Gastrocnemius medialis (tissue), 4 donors: ENCODE measurements around the gene SZT2. TPM values are rescaled to one million over a fixed set of nuclear protein-coding genes. Genes with fewer than 3 reads are reported as not detected.

ENCODE experiments used
- ATAC-seq, 2 donors: fragments of 150-250 bp; one replicate each; pipeline ENCODE4 v1.9.1; 2016
- DNase-seq, 2 donors: peaks; one replicate each; pipeline ENCODE4 v3.0.0-alpha.2; 2019
- H3K27ac ChIP-seq, 4 donors: fragments of 200-600 bp; sonication (generic); 1 replicate in 1 of 4; 2 replicates in 3 of 4; pipeline ENCODE4 v1.5.1; 2016 to 2018; ENCODE audit warnings: mild to moderate bottlenecking in 2 of 4, moderate library complexity in 1 of 4
- H3K27me3 ChIP-seq, 3 donors: fragments of 200-600 bp; sonication (generic) in 2 of 3; 1 replicate in 1 of 3; 2 replicates in 2 of 3; pipeline versions ENCODE4 v1.5.1 to v1.6.0; 2016 to 2019; ENCODE audit warnings: mild to moderate bottlenecking in 1 of 3, moderate library complexity in 1 of 3
- H3K36me3 ChIP-seq, 2 donors: fragments of 200-600 bp; sonication (generic) in 1 of 2; one replicate each; pipeline ENCODE4 v1.5.1; 2017 to 2018
- H3K4me1 ChIP-seq, 2 donors: fragments of 200-600 bp; sonication (generic) in 1 of 2; one replicate each; pipeline ENCODE4 v1.5.1; 2016 to 2017; ENCODE audit warnings: mild to moderate bottlenecking in 2 of 2
- H3K4me3 ChIP-seq, 4 donors: fragments of 200-600 bp; sonication (generic) in 3 of 4; 1 replicate in 1 of 4; 2 replicates in 3 of 4; pipeline ENCODE4 v1.5.1; 2016 to 2019; ENCODE audit warnings: mild to moderate bottlenecking in 2 of 4
- H3K9me3 ChIP-seq, 3 donors: fragments of 200-600 bp; sonication (generic) in 2 of 3; 1 replicate in 1 of 3; 2 replicates in 2 of 3; pipeline ENCODE4 v1.5.1; 2016 to 2019
- CTCF ChIP-seq, 5 experiments: fragments of 450-650 bp in 3 of 5; fragments of 200-600 bp in 2 of 5; sonication (generic) in 2 of 5; IDR thresholded peaks in 4 of 5; conservative IDR thresholded peaks in 1 of 5; 1 replicate in 4 of 5; 2 replicates in 1 of 5; pipeline ENCODE4 v1.5.1; 2016 to 2019; ENCODE audit warnings: antibody characterized with exemption in 5 of 5, mild to moderate bottlenecking in 3 of 5, moderate library complexity in 3 of 5
- POLR2A ChIP-seq, 2 donors: fragments of 450-650 bp; IDR thresholded peaks; one replicate each; pipeline ENCODE4 v1.6.1; 2017; ENCODE audit warnings: antibody characterized with exemption in 2 of 2, mild to moderate bottlenecking in 2 of 2, moderate library complexity in 2 of 2
- in situ Hi-C, 4 donors: fragments of 200-750 bp; cut with MboI; loops; one replicate each; pipeline versions ENCODE4 v1.15.0 to v1.8.0; 2017; ENCODE audit warnings: low sequenced_read_pairs in 4 of 4
- intact Hi-C: fragments of 100-400 bp; cut with DNase I; formaldehyde crosslinking; loops from one replicate; pipeline ENCODE4 v1.15.1; 2023; ENCODE audit warnings: low total_unique reads
- total RNA-seq, 4 donors: library from RNA; depleted of rRNA; stranded (reverse); fragments of >200 nt; gene quantifications; one replicate each; pipeline versions ENCODE4 v1.1.0 to v1.2.3, GENCODE V29; 2016

The SZT2 gene
- total RNA-seq, 4 donors from 2014 or later, result 15.9 to 20.9 (median 17.9) TPM

GRCh38 chr1:43482215-43482614, 92.5 kb downstream of the SZT2 start:
- intact Hi-C loops (no loop called here), in situ Hi-C loops (no loop called here)
- Histone ChIP-seq H3K27me3 (no peaks in the 10 kb centered on the region), H3K36me3 (no peaks in the 10 kb centered on the region), H3K27ac (no peak overlapping the region), H3K9me3 (no peaks in the 10 kb centered on the region), H3K4me3 (no peak overlapping the region), H3K4me1 (no peaks in the 10 kb centered on the region)
- DNase-seq (no peak), ATAC-seq (no peak)
- TF ChIP-seq CTCF (IDR thresholded peaks at IDR 0.05 in 4 of 5, conservative IDR thresholded peaks at IDR 0.05 in 1 of 5) (no peak), POLR2A (IDR thresholded peaks at IDR 0.05) (no peak)

DNA sequence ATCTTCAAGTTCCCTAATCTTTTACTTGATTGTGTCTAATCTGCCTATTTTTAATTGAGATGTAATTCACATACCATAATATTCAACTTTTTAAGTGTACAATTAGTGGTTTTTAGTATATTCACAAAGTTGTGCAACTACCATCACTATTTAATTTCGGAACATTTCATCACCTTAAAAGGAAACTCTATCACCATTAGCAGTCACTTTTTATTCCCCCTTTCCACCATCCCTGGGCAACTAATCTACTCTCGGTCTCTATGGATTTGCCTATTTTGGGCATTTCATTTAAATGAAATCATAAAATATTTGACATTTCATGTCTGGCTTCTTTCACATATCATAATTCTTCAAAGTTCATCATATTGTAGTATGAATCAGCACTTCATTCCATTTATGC, 94.7 kb downstream of the SZT2 start:
- no peak for DNase-seq
- in situ Hi-C loops, result no loop called here
- Histone ChIP-seq H3K27me3 (no peaks in the 10 kb centered on the region), H3K4me3 (no peak overlapping the region), H3K4me1 (no peaks in the 10 kb centered on the region), H3K9me3 (no peaks in the 10 kb centered on the region), H3K36me3 (no peaks in the 10 kb centered on the region), H3K27ac (no peak overlapping the region)
- intact Hi-C loops, result no loop called here
- TF ChIP-seq CTCF (IDR thresholded peaks at IDR 0.05 in 4 of 5, conservative IDR thresholded peaks at IDR 0.05 in 1 of 5), result no peak
- no peak for ATAC-seq

GRCh38 chr1:43488165-43488564, 98.5 kb downstream of the SZT2 start:
- no peak for DNase-seq
- TF ChIP-seq POLR2A (IDR thresholded peaks at IDR 0.05), result no peak
- TF ChIP-seq CTCF (IDR thresholded peaks at IDR 0.05 in 4 of 5, conservative IDR thresholded peaks at IDR 0.05 in 1 of 5), result no peak
- in situ Hi-C loops (no loop called here), intact Hi-C loops (no loop called here)
- H3K27me3 ChIP-seq, result no peaks in the 10 kb centered on the region
- no peak overlapping the region for H3K27ac ChIP-seq
- H3K36me3 ChIP-seq, result no peaks in the 10 kb centered on the region
- ATAC-seq, result no peak
- no peaks in the 10 kb centered on the region for H3K4me1 ChIP-seq
- H3K4me3 ChIP-seq, result no peak overlapping the region
- H3K9me3 ChIP-seq, result no peaks in the 10 kb centered on the region

- no peaks in the 10 kb centered on the region for H3K9me3 ChIP-seq
- intact Hi-C loops, result no loop called here
Measured at GRCh38 chr1:43491061-43491460, 101.4 kb downstream of the SZT2 start.

More at GRCh38 chr1:43491061-43491460, 101.4 kb downstream of the SZT2 start:
- ATAC-seq (no peak), DNase-seq (no peak)
- Histone ChIP-seq H3K27me3 (no peaks in the 10 kb centered on the region), H3K36me3 (no peaks in the 10 kb centered on the region), H3K4me1 (no peaks in the 10 kb centered on the region), H3K4me3 (no peak overlapping the region), H3K27ac (no peak overlapping the region)
- no peak for TF ChIP-seq CTCF (IDR thresholded peaks at IDR 0.05 in 4 of 5, conservative IDR thresholded peaks at IDR 0.05 in 1 of 5)
- no peak for TF ChIP-seq POLR2A (IDR thresholded peaks at IDR 0.05)
- in situ Hi-C loops, result no loop called here
